Mesothelial cell of epicardium (in vitro differentiated cells): ENCODE data around the gene GPALPP1. TPM values are rescaled to one million over a fixed set of nuclear protein-coding genes. Genes with fewer than 3 reads are reported as not detected.
"Not testable (repeated sequence)": the region's sequence is repeated elsewhere in the genome, so short reads cannot be mapped to it uniquely, and the experiment has no call there.

Experiments
- DNase-seq, 2 experiments: peaks; one replicate each; pipeline ENCODE4 v3.0.0; 2021; ENCODE audit warnings: low spot score in 2 of 2; ENCODE audit not compliant: unreplicated experiment in 2 of 2
- H3K27ac Mint-ChIP-seq: 2 replicates; pipeline ENCODE4 v1.8.0; 2021; ENCODE audit warnings: mixed read lengths
- H3K27me3 Mint-ChIP-seq: 2 replicates; pipeline ENCODE4 v1.8.0; 2021; ENCODE audit warnings: low read depth, mixed read lengths
- H3K36me3 Mint-ChIP-seq: 2 replicates; pipeline ENCODE4 v1.8.0; 2021; ENCODE audit warnings: mixed read lengths
- H3K4me1 Mint-ChIP-seq: 2 replicates; pipeline ENCODE4 v1.8.0; 2021; ENCODE audit warnings: mixed read lengths
- H3K4me3 Mint-ChIP-seq: 2 replicates; pipeline ENCODE4 v1.8.0; 2021; ENCODE audit warnings: mild to moderate bottlenecking, moderate library complexity, mixed read lengths
- H3K9me3 Mint-ChIP-seq: 2 replicates; pipeline ENCODE4 v1.8.0; 2021; ENCODE audit warnings: mixed read lengths
- CTCF ChIP-seq: fragments of 200-600 bp; sonication (generic); IDR thresholded peaks from one replicate; pipeline ENCODE4 v1.5.0; 2021; ENCODE audit warnings: antibody characterized with exemption; ENCODE audit not compliant: unreplicated experiment
- total RNA-seq: library from RNA; stranded (reverse); gene quantifications from 3 replicates; pipeline ENCODE4 v1.2.1, GENCODE V29; 2021

The GPALPP1 gene
- total RNA-seq, 1 donor from 2014 or later = 33.6 TPM

GRCh38 chr13:45055902-45056648, 66.7 kb downstream of the GPALPP1 start:
- no peak overlapping the region for H3K27ac Mint-ChIP-seq
- no peak overlapping the region for H3K4me3 Mint-ChIP-seq
- no peak for DNase-seq
- H3K36me3 Mint-ChIP-seq = no peaks in the 10 kb centered on the region
- H3K9me3 Mint-ChIP-seq = no peaks in the 10 kb centered on the region
- H3K27me3 Mint-ChIP-seq = peaks cover 8% of the 10 kb centered on the region
- H3K4me1 Mint-ChIP-seq = peaks cover 13% of the 10 kb centered on the region
- no peak for TF ChIP-seq CTCF

GRCh38 chr13:45060062-45060461, 70.7 kb downstream of the GPALPP1 start:
- no peak for DNase-seq
- H3K27me3 Mint-ChIP-seq = peaks cover 5% of the 10 kb centered on the region
- H3K36me3 Mint-ChIP-seq = no peaks in the 10 kb centered on the region
- no peak overlapping the region for H3K27ac Mint-ChIP-seq
- H3K9me3 Mint-ChIP-seq = no peaks in the 10 kb centered on the region
- no peak overlapping the region for H3K4me3 Mint-ChIP-seq
- H3K4me1 Mint-ChIP-seq = peaks cover 13% of the 10 kb centered on the region
- TF ChIP-seq CTCF = no peak

GRCh38 chr13:45063261-45063860, 74.0 kb downstream of the GPALPP1 start:
- H3K4me3 Mint-ChIP-seq = no peak overlapping the region
- no peak for DNase-seq
- no peaks in the 10 kb centered on the region for H3K36me3 Mint-ChIP-seq
- peaks cover 9% of the 10 kb centered on the region for H3K27me3 Mint-ChIP-seq
- H3K4me1 Mint-ChIP-seq = peaks cover 2% of the 10 kb centered on the region
- no peak overlapping the region for H3K27ac Mint-ChIP-seq
- no peak for TF ChIP-seq CTCF
- no peaks in the 10 kb centered on the region for H3K9me3 Mint-ChIP-seq

- H3K4me3 Mint-ChIP-seq, H3K27ac Mint-ChIP-seq, H3K9me3 Mint-ChIP-seq, H3K4me1 Mint-ChIP-seq, DNase-seq, H3K36me3 Mint-ChIP-seq: not testable (repeated sequence)
- peaks cover 14% of the 10 kb centered on the region for H3K27me3 Mint-ChIP-seq
These were observed 74.6 kb downstream of the GPALPP1 start for GRCh38 chr13:45063889-45064288.

- DNase-seq = no peak
- H3K4me3 Mint-ChIP-seq = no peak overlapping the region
- H3K27me3 Mint-ChIP-seq = peaks cover 17% of the 10 kb centered on the region
- H3K27ac Mint-ChIP-seq = no peak overlapping the region
- no peaks in the 10 kb centered on the region for H3K36me3 Mint-ChIP-seq
- H3K4me1 Mint-ChIP-seq = no peaks in the 10 kb centered on the region
- H3K9me3 Mint-ChIP-seq = no peaks in the 10 kb centered on the region
- TF ChIP-seq CTCF = no peak
These were observed 75.6 kb downstream of the GPALPP1 start for GRCh38 chr13:45064889-45065288.
